Measurements from ENCODE around the gene ANKRD33B.

Gene ANKRD33B

DNA sequence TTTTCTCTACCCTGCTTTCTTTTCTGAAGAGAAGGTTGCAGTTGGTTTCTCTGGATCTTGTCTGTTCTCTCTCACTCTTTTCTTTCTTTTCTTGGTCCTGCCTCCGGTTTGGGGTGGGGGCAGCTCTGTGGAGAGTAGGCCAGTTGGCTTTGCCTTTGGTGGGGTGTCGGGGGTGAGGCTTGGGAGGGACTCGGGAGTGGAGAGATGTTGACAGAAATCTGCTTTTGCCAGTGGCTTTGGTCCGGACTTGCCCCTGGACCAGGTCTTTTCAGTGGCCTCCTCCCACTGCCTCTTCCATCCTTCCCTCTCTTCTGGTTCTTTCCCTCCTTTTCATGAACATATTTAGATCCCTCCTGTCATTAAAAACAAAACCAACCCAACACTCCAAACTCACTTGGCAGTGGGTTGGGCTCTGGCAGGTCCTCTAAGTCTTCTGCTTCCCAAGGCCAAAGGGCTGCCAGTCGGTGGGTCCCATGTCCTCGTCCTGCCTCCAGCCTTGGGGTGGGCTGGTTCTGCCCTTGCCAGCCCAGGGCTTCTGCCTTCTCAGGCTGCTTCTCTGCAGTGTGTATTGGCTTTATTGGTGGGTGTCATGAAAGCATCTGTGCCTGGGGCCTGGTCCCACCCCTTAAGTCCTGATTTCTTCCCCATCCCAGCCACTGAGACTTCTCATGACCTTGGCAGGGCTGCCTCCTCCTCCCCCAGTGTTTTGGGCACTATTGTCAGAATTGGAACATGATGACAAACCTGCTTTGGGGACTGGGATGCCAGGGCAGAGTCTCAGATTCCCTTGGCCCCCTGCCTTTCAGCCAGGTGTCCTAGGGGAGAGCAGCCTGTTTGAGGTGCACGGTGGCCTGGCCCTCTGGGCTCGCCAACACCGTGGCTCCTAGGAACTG is 16.9 kb downstream of the ANKRD33B start:
- DNase-seq: no peak

DNA sequence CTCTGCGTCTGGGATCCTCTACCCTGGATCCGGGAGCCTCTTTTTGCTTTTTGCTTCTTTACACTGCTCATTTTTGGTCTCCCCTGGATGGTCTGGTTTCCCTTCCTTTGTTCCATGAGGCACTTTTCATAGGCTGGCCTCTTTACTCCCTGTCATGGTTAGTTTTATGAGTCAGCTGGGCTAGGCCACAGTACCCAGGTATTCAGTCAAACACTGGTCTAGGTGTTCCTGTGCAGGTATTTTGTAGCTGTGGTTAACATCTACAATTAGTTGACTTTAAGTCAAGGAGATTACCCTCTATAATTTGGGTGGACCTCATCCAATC is 17.5 kb downstream of the ANKRD33B start:
- no peak for DNase-seq

- no peak for DNase-seq
Observed at GRCh38 chr5:10581867-10582511, 18.1 kb downstream of the ANKRD33B start.

DNA sequence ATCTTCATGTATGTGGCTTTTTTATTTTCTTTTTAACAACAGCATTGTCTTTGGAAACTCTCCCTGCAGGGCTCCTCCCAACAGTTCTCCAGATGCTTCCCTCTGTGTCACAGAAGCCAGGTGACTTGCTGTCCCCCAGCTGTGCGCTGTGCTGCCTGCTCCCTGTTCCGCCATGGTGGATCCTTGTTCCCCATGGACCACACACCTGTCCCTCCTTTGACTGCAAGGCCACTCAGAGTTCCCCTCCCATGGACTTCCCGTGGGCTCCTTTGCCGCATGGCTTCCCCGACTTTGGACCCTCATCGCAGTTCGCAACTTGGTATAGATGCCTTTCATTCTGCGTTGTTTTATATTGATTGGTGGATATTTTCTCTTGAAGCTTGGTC is 18.6 kb downstream of the ANKRD33B start:
- DNase-seq: no peak

DNA sequence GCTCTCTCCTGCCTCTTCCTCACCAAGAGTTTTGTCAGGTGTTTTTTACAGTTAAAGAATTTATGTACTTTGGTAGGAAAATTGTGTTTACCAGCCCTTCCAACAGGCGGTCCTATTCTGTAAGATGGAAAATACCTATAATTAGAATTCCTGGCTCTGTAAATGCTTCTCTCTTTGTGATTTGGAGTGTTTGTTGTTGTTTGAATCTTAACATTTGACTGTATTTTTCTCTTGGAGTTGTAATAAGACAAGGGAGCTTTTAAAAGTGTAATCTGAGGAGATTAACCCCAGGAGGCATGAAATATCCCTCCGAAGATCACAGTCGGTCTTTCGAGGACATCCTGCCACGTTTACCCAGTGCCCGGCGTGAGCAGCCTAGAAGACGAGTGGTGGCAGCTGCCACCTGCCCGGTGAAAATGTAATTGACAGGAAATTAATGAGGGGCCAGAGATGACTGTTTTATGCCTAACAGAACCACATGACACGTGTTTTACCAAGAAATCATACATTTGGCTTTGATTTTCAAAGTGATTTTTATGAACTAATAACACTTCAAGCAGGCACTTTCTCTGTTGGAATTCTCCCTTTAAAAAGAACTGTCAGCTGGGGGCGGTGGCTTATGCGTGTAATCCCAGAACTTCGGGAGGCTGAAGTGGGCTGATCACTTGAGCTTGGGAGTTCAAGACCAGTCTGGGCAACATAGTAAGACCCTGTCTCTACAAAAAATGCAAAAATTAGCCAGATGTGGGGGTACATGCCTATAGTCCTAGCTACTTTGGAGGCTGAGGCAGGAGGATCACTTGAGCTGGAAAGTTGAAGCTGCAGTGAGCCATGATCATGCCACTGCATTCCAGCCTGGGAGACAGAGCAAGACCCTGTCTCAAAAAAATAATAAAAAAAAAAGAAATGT is 20.0 kb downstream of the ANKRD33B start:
- DNase-seq: no peak

GRCh38 chr5:10584714-10585517 is 21.0 kb downstream of the ANKRD33B start:
- no peak for DNase-seq

- DNase-seq: no peak
Observed at GRCh38 chr5:10585518-10585915, 21.6 kb downstream of the ANKRD33B start.

DNA sequence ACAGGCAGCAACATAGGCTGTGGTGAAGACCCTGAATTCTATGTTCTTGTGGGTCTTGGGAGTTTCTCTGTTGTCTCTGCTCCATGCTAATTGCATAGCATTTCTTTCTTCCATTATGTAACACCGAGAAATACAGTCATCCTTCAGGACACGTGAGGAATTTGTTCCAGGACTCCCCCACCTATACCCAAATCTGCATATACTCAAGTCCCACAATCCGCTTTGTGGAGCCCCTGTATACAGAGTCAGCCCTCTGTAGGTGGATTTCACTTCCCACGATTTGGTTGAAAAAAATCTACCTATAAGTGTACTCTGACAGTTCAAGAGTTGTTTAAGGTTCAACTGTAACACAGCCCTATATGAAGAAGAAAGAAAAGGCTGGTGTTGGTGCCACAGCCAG is 22.1 kb downstream of the ANKRD33B start:
- DNase-seq: no peak

GRCh38 chr5:10586555-10586954 is 22.7 kb downstream of the ANKRD33B start:
- DNase-seq: no peak

DNA sequence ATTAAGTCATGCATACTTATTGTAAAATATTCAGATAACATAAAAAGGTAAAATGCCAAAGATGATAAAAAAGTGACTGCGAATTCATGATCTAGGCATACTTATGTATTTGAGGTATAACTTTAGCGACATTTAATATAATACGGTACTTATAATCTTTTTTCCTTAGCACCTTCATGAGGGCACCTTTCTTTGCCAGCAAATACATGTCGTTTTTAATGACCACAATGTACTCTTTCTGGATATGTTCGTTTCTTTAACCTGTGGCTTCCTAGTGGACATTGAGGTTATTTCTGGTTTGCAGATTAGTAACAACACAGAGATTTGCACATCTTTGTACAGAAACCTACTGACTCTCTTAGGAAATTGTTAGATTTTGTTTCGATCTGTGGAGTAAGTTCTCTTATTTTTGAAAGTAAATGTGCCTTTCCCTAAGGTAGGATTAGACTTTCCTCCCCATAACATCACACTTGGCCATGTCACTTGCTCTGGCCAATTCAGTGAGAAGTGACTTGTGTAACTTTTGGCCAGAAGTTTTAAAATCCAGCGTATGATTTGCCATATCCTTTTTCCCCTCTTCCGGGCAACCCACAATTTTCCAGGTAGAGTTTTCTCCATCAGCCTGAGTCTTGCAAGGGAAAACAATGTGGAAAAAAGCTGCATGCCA is 24.4 kb downstream of the ANKRD33B start:
- no peak for DNase-seq

GRCh38 chr5:10588779-10589447 is 25.0 kb downstream of the ANKRD33B start:
- DNase-seq: no peak

DNA sequence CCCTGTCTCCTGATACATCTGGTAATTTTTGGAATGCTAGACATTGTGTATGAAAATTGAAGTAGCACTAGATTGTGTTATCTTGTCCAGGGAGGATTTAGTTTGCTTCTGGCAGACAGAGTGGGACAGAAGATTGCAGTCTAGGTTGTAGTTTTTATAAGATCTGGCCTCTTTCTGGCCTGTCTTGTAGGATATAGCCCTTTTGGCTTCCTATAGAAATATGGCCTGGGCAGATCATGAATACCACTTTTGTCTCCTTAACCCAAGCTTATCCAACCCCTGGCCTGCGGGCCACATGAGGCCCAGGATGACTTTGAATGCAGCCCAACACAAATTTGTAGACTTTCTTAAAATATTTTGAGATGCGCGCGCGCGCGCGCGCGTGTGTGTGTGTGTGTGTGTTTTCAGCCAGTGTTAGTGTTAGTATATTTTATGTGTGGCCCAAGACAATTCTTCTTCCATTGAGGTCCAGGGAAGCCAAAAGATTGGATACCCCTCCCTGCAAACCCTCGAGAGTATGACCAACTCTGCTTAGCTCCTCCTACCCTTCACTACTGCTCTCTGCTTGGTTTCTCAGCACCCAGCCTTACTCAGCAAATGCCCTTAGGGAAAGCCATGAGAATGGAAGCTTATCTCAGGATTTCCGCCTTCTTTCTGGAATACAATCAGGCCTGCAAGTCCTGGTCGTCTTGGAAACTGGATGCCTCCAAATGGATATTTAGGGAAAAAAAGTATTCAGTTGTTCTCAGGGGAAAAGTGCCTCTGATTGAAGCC is 26.5 kb downstream of the ANKRD33B start:
- no peak for DNase-seq

GRCh38 chr5:10591159-10591558 is 27.3 kb downstream of the ANKRD33B start:
- DNase-seq: no peak

DNA sequence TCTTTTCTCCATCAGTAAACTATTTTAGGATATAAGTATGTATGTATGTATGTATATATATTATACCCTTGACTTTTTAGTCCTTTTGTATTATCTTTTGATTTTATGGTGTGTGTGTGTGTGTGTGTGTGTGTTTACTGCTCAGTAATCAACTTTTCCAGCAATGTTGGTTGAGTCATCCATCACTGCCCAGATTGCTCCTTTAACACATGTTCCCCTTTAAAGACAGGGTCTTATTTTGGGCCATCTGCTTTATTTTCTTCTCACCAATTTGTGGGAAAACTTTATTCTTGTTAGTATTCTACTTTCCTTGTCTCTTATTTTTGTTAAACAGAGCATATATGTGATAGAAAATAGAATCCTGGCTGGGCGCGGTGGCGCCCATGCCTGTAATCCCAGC is 28.1 kb downstream of the ANKRD33B start:
- no peak for DNase-seq

DNA sequence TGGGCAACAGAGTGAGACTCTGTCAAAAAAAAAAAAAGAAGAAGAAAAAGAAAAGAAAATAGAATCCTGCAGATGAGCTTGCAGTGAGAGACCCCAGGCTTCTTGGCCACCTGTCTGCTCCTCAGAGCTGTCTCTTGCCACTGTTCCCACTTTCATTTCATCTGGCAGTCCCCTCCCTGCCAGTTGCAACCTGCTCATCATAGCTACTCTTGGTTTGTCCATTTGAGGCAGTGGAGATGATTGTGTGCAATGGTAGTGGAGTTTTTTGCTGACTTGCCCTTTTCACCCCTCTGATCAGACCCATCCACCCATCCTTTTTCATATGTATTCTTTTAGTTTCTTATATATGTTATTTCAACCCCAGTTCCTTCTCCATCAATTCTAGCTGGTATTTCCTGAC is 28.7 kb downstream of the ANKRD33B start:
- DNase-seq: no peak

DNA sequence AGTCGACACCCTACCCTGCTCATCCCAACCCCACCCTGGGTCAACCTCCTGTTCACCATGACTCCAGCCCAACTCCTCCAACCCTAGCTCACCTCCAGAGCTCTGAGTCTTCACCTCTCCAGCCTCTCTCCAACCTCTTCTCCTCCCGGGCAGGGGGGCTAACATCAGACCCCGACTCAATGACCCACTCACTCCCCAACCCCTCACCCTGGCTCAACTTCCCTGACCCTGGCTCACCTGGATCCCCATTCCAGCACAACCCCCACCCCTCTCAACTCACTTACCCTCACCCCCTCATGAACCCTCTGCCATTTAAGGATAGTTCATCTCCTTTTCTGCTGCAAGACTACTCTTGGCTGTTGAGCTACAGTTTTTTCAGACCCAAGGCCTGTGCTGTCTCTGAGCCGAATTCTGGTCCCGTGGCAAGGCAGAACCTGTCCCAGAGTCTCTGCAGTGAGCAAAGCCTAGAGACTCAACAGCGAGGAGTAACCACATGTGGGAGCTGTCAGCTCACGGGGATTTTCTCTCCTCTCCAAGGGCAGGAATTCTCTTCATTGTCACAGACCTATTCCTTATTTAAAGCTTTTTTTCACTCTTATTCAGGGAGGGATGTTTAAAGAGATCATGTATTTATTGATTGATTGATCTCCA is 29.8 kb downstream of the ANKRD33B start:
- no peak for DNase-seq

GRCh38 chr5:10594591-10595210 is 30.8 kb downstream of the ANKRD33B start:
- DNase-seq: no peak

DNA sequence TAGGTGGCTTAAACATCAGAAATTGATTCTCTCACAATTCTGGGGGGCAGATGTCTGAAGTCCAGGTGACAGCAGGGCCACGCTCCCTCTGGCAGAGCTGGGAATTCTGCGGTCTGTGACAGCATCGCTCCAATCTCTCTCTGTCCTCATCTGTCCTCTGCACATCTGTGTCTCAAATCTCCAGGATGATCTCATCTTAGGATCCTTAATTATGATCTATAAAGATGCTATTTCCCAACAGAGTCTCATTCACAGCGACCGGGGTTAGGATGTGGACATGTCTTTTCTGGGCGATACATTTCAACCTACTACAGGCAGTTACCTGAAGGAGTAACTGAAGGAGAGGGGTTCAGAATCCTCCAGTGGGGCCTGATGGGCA is 31.4 kb downstream of the ANKRD33B start:
- no peak for DNase-seq

- no peak for DNase-seq
Observed at GRCh38 chr5:10595672-10596309, 31.9 kb downstream of the ANKRD33B start.

Measured in NCI-H1436 treated with DMSO at 0.1 percent for 48 hours (cell line).